Stimulated activated CD4-positive, alpha-beta T cell treated with anti-CD3 and anti-CD28 coated beads, Interleukin-12 subunit alpha, Interleukin-12 subunit beta, amount 100 ng/mL, for 4 hours (primary cell): ENCODE data around the gene SRI.

Experiments
- DNase-seq: peaks from one replicate; pipeline ENCODE4 v3.0.0-alpha.2; 2020

The SRI gene

DNA sequence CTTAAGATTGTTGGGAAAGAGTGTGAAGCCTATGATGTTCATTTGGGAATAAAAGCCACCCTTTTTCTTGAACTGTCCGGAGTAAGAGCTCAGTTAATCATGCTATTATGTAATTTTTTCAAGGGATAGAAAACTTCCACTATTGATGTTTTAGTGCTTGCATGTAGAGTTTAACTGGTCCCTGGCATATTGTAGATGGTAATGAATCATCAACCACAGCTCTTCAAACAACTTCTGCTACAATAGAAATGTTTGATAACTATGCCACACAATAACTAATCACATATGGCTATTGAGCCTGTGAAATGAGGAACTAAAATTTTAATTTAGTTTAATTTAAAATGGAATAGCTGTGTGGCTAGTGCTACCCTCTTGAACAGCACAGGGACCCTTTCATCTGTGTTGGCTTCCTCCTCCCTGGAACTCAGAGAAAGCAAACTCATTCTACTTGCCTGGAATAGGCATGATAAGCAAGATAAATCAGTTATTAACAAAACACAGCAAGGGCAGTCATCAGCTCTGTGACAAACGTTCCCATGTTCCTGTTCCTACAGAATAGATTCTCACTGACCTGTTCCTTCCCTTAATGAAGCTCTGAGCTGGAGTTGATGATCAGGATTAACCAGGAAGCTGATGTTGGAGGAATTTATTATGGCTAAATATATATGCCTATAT lies 4.9 kb upstream of the SRI start:
- no peak for DNase-seq

GRCh38 chr7:88223265-88223664 lies 3.4 kb upstream of the SRI start:
- no peak for DNase-seq

GRCh38 chr7:88218836-88219605 lies 817 bp downstream of the SRI start:
- peak; percentile 7 for DNase-seq

- no peak for DNase-seq
These were observed 1.5 kb downstream of the SRI start for GRCh38 chr7:88218429-88218745.

DNA sequence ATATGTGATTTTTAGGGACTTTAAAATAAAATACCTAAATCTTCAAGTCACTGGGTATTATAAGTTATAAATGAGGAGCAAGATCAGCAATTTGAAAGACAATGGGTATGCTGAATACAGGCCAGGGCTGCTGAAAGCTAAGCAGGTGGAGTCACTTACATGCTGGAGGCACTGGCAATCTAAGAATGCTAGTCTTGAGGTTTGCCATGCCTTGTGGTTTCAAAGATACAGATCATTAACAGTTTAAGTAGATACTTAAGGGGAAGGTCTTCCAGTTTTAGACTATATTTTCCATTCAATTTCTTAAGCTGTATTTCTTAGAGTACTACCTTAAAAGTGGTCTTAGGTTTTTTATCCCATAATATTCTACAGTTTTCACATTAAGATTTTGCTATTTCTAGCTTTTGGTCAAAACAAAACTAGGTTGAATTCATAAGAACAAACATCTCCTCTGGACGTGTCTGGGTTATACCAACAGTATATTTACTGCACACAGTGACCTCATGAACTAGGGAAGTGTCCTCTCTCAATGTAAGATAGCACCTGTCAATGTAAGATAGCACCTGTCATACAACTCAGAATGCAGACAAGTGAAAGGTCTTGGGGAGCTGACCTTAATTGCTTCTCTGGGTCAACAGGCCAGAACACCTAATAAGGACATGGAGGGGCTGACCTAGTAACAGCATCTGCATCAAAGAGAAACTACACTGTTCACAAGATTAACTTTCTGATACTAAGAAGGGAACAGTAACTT lies 2.0 kb downstream of the SRI start:
- DNase-seq = no peak

- no peak for DNase-seq
These were observed 3.6 kb downstream of the SRI start for GRCh38 chr7:88216276-88216675.

DNA sequence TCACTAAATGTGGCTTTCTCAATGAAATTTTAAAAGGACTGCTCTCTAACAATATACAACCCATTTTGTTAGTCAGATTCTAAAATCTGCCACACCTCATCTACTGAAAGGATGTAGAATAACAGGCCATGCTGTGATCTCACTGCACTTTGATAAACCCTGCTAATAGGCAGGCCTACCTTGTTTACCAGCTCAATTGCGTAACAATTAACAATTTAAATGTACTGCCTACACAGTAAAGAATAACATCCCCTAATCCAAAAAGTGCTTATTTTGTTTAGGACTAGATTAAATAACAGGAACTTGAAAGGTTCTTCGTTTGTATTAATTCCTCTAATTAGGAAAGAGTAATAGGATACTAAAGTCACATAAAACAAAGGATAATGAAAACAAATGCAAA lies 4.5 kb downstream of the SRI start:
- no peak for DNase-seq

- DNase-seq = no peak
These were observed 5.4 kb downstream of the SRI start for GRCh38 chr7:88214456-88214855.

DNA sequence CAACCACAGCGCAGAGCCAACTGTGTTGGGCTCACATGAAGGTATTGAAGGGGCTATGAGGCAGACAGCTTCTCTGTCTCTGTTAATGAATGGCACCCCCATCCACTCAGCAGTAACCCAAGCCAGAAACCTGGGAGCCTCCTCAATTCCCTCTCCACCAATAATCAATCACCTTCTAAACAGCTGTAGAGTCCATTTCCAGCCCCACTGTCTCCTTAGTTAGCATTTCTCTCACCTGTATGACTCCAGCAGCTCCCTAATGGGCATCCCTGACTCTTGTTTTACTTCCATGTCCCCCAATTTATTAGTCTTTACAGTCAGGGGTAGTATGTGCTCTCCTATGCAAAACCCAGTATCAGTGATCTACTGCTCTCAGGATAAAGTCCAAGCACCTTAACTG lies 6.9 kb downstream of the SRI start:
- no peak for DNase-seq

- no peak for DNase-seq
These were observed 11.3 kb downstream of the SRI start for GRCh38 chr7:88208521-88208920.

- DNase-seq = no peak
These were observed 13.6 kb downstream of the SRI start for GRCh38 chr7:88206254-88206653.

GRCh38 chr7:88205179-88205578 lies 14.7 kb downstream of the SRI start:
- no peak for DNase-seq

DNA sequence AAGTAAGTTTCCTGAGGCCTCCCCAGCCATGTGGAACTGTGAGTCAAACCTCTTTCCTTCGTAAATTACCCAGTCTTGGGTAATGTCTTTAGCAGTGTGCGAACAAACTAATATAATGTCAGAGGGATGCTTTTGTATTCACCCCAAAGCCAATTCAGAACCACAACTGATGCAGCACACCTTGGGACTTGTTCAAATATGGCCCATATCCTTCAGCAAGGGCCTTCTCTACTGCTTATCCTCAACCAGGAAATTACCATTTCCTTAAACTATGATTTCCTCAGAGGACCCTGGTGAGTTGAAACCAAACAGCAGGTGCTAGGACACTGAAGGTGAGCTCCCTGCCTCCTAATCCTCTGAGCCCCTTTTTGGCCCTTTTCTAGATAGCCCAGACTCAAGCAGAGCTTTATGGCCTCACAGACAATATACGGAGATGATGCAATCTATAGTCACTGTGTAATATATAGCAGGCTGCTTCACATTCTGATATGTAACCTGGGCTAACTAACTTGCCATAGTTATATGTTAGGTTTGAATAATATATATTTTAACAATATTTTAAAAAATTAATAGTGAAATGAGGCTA lies 15.2 kb downstream of the SRI start:
- no peak for DNase-seq

DNA sequence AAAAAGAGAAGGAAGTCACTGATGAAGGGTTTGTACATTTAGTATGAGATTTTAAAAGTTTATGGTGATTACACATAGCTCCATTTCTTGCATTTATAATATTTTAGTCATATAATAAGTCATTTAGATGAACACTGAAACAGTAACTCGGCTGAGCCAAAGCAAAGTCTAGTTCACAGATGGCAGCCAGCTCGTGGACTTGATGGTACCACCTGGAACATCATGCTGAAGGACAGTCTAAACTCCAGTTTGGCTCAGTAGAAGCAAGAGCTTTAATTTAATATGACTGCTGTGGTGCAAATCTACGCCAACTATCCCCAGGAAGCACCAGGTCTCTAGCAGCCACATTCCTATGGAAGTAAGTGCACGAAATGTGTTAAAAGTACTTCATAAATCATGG lies 16.4 kb downstream of the SRI start:
- no peak for DNase-seq

- no peak for DNase-seq
These were observed 17.0 kb downstream of the SRI start for GRCh38 chr7:88202799-88203198.

GRCh38 chr7:88202278-88202677 lies 17.6 kb downstream of the SRI start:
- no peak for DNase-seq

DNA sequence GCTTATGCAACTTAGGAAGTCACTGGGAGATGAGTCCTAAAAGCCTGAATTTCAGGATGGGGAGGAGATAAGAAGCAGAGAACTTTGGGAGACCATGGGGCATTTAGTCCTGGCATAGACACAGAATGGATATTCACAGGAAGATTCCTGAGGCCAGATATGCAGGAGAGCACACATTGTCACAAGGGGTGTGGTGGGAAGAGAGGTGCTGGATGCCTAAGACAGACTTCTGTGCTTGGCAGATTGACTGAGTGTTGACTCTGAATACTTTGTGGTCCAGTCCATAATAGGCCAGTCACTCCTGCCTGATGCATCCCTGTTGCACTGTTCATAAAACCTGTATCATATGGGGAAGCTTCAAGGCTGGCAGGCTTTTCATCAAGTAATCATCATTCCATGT lies 18.5 kb downstream of the SRI start:
- DNase-seq = no peak

DNA sequence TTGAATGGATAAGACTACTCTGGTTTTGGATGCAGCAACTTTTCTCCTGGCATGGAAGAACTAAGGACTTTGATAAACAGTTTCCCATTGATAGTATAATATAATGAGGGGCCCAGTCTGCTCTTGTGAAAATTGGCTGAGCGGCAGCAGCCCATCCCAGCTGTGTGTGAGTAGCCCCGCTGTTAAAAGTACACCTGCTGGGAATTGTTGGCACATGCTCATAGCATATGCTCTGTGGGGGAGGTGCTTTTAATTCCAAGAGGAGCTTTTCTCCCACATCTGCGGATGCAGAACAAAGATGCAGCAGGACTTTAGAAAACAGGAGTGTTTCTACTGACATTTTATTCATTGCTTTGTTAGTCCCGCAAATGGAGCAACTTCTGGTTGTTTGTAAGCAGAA lies 19.0 kb downstream of the SRI start:
- DNase-seq = no peak

- no peak for DNase-seq
These were observed 19.6 kb downstream of the SRI start for GRCh38 chr7:88200261-88200660.

DNA sequence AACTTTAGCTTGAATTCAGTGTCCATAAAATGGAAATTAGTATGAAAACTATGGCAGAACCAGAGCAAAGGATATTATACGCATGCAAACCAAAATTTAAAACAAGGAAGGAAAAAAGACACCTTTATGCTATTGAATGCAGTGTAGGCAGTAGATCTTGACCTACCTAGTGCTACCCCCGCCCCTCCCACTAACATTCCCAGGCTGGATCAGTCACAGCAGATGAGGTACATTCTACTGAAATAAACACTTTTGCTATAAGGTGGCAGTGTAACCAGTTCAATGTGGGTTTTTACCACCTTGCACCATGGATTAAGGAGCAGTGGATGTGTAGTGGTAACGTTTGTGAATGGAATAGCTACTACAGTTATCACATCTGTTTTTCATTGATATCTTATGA lies 27.9 kb downstream of the SRI start:
- no peak for DNase-seq

DNA sequence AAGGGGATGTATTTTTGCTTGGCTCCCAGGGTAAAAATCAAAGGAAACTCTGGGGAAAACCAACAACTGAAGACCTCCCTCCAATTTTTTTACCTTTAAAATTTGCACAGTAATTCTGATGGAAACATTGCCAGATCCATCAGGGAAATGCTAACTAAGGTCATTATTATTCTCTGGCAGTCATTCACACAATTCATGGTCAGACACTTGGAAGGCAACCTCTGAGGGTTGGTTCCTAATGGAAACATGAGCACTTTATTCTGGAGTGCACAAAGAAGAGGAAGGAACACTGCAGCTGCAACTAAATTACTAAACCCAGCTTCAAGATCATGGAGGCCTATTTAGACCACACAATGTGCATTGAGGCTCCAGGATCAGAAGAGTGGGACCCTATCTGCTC lies 34.2 kb downstream of the SRI start:
- no peak for DNase-seq

DNA sequence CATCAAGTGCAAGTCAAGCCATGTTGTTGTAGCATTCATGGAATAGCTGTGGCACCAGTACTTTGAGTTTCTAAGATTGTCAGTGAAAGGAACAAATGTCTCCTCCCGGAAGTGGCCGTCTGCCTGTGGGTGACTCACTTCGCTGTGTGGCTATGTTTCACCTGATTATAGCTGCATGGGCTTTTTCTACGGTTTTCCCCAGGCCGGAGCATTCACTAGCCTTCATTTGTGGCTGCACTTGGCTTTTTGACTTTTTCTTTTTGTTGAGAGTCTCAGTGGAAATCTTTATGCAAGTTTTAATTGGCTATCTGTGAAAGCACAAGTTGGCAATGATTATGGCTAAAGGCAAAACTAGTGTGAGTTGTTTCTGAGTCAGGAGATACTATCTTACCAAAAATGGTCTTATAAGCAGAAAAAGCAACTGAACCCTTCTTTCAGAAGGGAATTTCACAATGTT lies 35.0 kb downstream of the SRI start:
- DNase-seq = no peak

- no peak for DNase-seq
These were observed 36.8 kb downstream of the SRI start for GRCh38 chr7:88183051-88183450.

GRCh38 chr7:88176190-88176589 lies 43.6 kb downstream of the SRI start:
- no peak for DNase-seq
